Common myeloid progenitor, CD34-positive (primary cell): ENCODE data around the gene OSBPL9. TPM values are rescaled to one million over a fixed set of nuclear protein-coding genes. Genes with fewer than 3 reads are reported as not detected.

Experiments
- CTCF ChIA-PET: fragments of 350-600 bp; sonication (Branson Sonifier 250); formaldehyde crosslinking; loops from one replicate; lab custom pipeline; 2021; ENCODE audit warnings: antibody characterized with exemption; lab: Charles Lee
- POLR2A ChIA-PET: fragments of 350-600 bp; sonication (Branson Sonifier 250); formaldehyde crosslinking; loops from one replicate; lab custom pipeline; 2021; ENCODE audit warnings: antibody characterized with exemption; lab: Charles Lee
- DNase-seq, 3 donors: peaks; one replicate each; pipeline versions ENCODE4 v3.0.0 to v3.0.0-alpha.2; 2013
- H3K27ac ChIP-seq, 2 experiments: 1 replicate in 1 of 2; 2 replicates in 1 of 2; pipeline ENCODE4 v1.7.0; 2013; ENCODE audit warnings: inconsistent platforms in 2 of 2, low read length in 2 of 2, mild to moderate bottlenecking in 2 of 2, low read depth in 1 of 2, moderate library complexity in 1 of 2; ENCODE audit not compliant: severe bottlenecking in 2 of 2, insufficient read depth in 1 of 2, poor library complexity in 1 of 2
- H3K27me3 ChIP-seq, 5 experiments: replicated peaks in 2 of 5; 1 replicate in 3 of 5; 2 replicates in 2 of 5; pipeline versions ENCODE4 v1.6.1 to v1.7.0; 2013; ENCODE audit warnings: low read length in 4 of 5, mild to moderate bottlenecking in 2 of 5, moderate library complexity in 2 of 5, inconsistent platforms in 1 of 5; ENCODE audit not compliant: insufficient read depth in 5 of 5, control insufficient read depth in 4 of 5
- H3K36me3 ChIP-seq, 4 experiments: 1 replicate in 2 of 4; 2 replicates in 2 of 4; pipeline versions ENCODE4 v1.6.1 to v1.7.0; 2013; ENCODE audit warnings: low read length in 3 of 4, control low read depth in 1 of 4, mild to moderate bottlenecking in 1 of 4; ENCODE audit not compliant: control insufficient read depth in 4 of 4, insufficient read depth in 4 of 4
- H3K4me1 ChIP-seq, 4 experiments: 1 replicate in 3 of 4; 2 replicates in 1 of 4; pipeline versions ENCODE4 v1.6.1 to v1.7.1; 2013; ENCODE audit warnings: low read length in 3 of 4, mild to moderate bottlenecking in 3 of 4, control low read depth in 1 of 4, inconsistent platforms in 1 of 4, moderate library complexity in 1 of 4; ENCODE audit not compliant: control insufficient read depth in 4 of 4, insufficient read depth in 4 of 4; ENCODE audit errors: control extremely low read depth in 1 of 4
- H3K4me3 ChIP-seq, 7 experiments: 1 replicate in 4 of 7; 2 replicates in 3 of 7; pipeline versions ENCODE4 v1.5.1 to v1.7.0; 2013; ENCODE audit warnings: mild to moderate bottlenecking in 7 of 7, low read length in 6 of 7, moderate library complexity in 6 of 7, inconsistent platforms in 2 of 7, low read depth in 2 of 7, control low read depth in 1 of 7; ENCODE audit not compliant: insufficient read depth in 4 of 7, control insufficient read depth in 1 of 7; ENCODE audit errors: extremely low read depth in 1 of 7
- H3K9me3 ChIP-seq, 5 experiments: 1 replicate in 4 of 5; 2 replicates in 1 of 5; pipeline versions ENCODE4 v1.6.1 to v1.7.1; 2013; ENCODE audit warnings: low read length in 4 of 5, mild to moderate bottlenecking in 2 of 5, inconsistent platforms in 1 of 5, low read depth in 1 of 5, moderate library complexity in 1 of 5; ENCODE audit not compliant: control insufficient read depth in 4 of 5, insufficient read depth in 2 of 5; ENCODE audit errors: control extremely low read depth in 1 of 5
- WGBS: methylation state at CpG from one replicate; pipeline ENCODE4 v1.1.5; 2013; ENCODE audit not compliant: insufficient coverage; 5-methylcytosine and 5-hydroxymethylcytosine counted together
- polyA plus RNA-seq: library from polyadenylated mRNA; unstranded; fragments of 120-200 nt; gene quantifications from one replicate; pipeline ENCODE4 v1.2.1, GENCODE V29; 2013

Gene OSBPL9, protein sequence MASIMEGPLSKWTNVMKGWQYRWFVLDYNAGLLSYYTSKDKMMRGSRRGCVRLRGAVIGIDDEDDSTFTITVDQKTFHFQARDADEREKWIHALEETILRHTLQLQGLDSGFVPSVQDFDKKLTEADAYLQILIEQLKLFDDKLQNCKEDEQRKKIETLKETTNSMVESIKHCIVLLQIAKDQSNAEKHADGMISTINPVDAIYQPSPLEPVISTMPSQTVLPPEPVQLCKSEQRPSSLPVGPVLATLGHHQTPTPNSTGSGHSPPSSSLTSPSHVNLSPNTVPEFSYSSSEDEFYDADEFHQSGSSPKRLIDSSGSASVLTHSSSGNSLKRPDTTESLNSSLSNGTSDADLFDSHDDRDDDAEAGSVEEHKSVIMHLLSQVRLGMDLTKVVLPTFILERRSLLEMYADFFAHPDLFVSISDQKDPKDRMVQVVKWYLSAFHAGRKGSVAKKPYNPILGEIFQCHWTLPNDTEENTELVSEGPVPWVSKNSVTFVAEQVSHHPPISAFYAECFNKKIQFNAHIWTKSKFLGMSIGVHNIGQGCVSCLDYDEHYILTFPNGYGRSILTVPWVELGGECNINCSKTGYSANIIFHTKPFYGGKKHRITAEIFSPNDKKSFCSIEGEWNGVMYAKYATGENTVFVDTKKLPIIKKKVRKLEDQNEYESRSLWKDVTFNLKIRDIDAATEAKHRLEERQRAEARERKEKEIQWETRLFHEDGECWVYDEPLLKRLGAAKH
- 71.9 TPM for polyA plus RNA-seq

DNA sequence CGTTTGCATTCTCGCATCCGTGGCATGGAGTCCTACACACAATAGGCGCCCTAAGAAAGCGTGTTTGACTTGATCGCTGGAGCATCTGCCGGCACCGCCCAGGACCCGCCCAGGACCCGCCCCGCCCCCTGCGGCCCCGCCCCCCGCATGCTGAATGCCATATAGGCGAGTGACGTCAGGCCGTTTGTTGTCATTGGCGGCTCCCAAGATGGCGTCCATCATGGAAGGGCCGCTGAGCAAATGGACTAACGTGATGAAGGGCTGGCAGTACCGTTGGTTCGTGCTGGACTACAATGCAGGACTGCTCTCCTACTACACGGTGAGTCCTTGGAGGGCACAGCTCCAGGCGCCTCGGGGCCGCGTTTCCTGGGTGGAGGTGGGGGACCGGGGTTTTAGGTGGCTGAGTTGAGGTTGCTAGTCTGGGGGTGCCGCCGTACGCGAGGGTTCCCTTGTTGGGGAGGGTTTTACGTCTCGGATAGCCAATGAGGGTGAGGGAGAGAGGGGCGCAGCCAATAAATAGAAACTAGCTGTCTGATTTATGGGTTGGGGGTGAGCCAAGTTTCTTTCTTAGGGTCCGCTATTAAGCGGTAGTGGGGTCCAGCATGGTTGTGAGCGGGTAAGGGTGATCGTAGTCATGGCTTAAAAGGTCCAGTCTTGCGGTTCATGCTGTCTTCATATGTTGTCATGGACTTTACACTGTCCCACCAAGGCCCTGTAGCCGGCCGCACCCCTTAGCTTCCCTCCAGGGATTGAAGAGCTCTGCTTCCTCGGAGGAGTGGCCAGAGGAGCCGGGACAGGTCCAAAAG lies at the start of gene OSBPL9:
Gene OSBPL9, plus strand, starts transcription at position 190 of the 806 bp plus-strand sequence. Its CDS starts 19 bp downstream, at position 209.
- H3K4me1 ChIP-seq, result peaks cover 11 to 31% (median 23%) of the 10 kb centered on the region in 4 experiments
- WGBS, result 0% methylated on average over 28 of the region's 45 CpGs
- ChIA-PET CTCF (interaction anchor here (0.8 to 1.8 kb wide), 3 partner anchors 69 to 187 kb away, joined by 3 to 5 read pairs (median 3); no protein-coding TSS in a partner anchor), POLR2A (no interaction called here)
- no peaks in the 10 kb centered on the region for H3K27me3 ChIP-seq
- H3K36me3 ChIP-seq, result no peaks in the 10 kb centered on the region
- H3K9me3 ChIP-seq, result no peaks in the 10 kb centered on the region
- peak within 1 kb of the TSS; percentile 77 to 87 for H3K27ac ChIP-seq
- peak within 1 kb of the TSS; percentile 57 to 100 (median 93) for H3K4me3 ChIP-seq
- peak; percentile 91 to 97 (median 96) for DNase-seq

GRCh38 chr1:51567653-51568052 lies 49.2 kb upstream of the OSBPL9 start:
- Histone ChIP-seq H3K4me1 (peaks cover 17 to 40% (median 37%) of the 10 kb centered on the region in 4 experiments), H3K27ac (no peak overlapping the region), H3K36me3 (no peaks in the 10 kb centered on the region), H3K27me3 (no peaks in the 10 kb centered on the region), H3K4me3 (no peak overlapping the region), H3K9me3 (no peaks in the 10 kb centered on the region)
- POLR2A ChIA-PET, result no interaction called here
- CTCF ChIA-PET, result no interaction called here
- DNase-seq, result no peak

- no peaks in the 10 kb centered on the region for H3K27me3 ChIP-seq
- no peaks in the 10 kb centered on the region for H3K9me3 ChIP-seq
- DNase-seq, result no peak
- CTCF ChIA-PET, result interaction anchor here (0.7 to 2.3 kb wide), 3 partner anchors 199 to 207 kb away, joined by 3 to 8 read pairs (median 5); no protein-coding TSS in a partner anchor
- H3K4me3 ChIP-seq, result no peak overlapping the region
- 98% methylated on average over 6 of the region's 7 CpGs for WGBS
- peak overlapping the region in 1 of 2 experiments; percentile 69 for H3K27ac ChIP-seq
- POLR2A ChIA-PET, result no interaction called here
- peaks cover 17 to 40% (median 37%) of the 10 kb centered on the region in 4 experiments for H3K4me1 ChIP-seq
- no peaks in the 10 kb centered on the region for H3K36me3 ChIP-seq
Measured at GRCh38 chr1:51568231-51568935, 48.5 kb upstream of the OSBPL9 start.

- 2% methylated on average over 4 of the region's 4 CpGs for WGBS
- Histone ChIP-seq H3K27me3 (no peaks in the 10 kb centered on the region), H3K9me3 (no peaks in the 10 kb centered on the region), H3K36me3 (no peaks in the 10 kb centered on the region), H3K4me3 (peak overlapping the region in 4 of 7 experiments; percentile 34 to 42 (median 40)), H3K4me1 (peaks cover 17 to 40% (median 37%) of the 10 kb centered on the region in 4 experiments), H3K27ac (peak overlapping the region; percentile 4 to 69)
- ChIA-PET POLR2A (interaction anchor here (0.5 to 0.7 kb wide), 3 partner anchors 32 to 249 kb away, joined by 3 read pairs; no protein-coding TSS in a partner anchor), CTCF (interaction anchor here (0.7 to 2.3 kb wide), 8 partner anchors 13 to 834 kb away, joined by 3 to 8 read pairs (median 3); no protein-coding TSS in a partner anchor)
- peak; percentile 70 to 87 (median 80) for DNase-seq
Measured at GRCh38 chr1:51569284-51570062, 47.4 kb upstream of the OSBPL9 start.

GRCh38 chr1:51570063-51570710 lies 46.7 kb upstream of the OSBPL9 start:
- peaks cover 17 to 40% (median 37%) of the 10 kb centered on the region in 4 experiments for H3K4me1 ChIP-seq
- peak in 2 of 3 donors; percentile 39 to 47 for DNase-seq
- no peaks in the 10 kb centered on the region for H3K36me3 ChIP-seq
- peak overlapping the region in 3 of 7 experiments; percentile 39 to 42 (median 40) for H3K4me3 ChIP-seq
- POLR2A ChIA-PET, result no interaction called here
- peak overlapping the region; percentile 4 to 69 for H3K27ac ChIP-seq
- no peaks in the 10 kb centered on the region for H3K27me3 ChIP-seq
- no peaks in the 10 kb centered on the region for H3K9me3 ChIP-seq
- WGBS, result 92% methylated on average over 2 of the region's 4 CpGs
- CTCF ChIA-PET, result interaction anchor here (0.7 to 2.3 kb wide), 6 partner anchors 13 to 206 kb away, joined by 3 to 8 read pairs (median 4); no protein-coding TSS in a partner anchor
